ENCODE data around the gene CSRNP3.

Gene CSRNP3

GRCh38 chr2:165691615-165692014, 222.1 kb downstream of the CSRNP3 start:
- in situ Hi-C loops (cut with MboI; ENCODE audit: low sequenced_read_pairs, unreplicated experiment), result no loop called here
- no peak for DNase-seq (ENCODE audit: low spot score)
- no peak for TF ChIP-seq CTCF (IDR thresholded peaks at IDR 0.05; ENCODE audit: borderline replicate concordance, control extremely low read depth, extremely low read depth, insufficient read depth, missing control alignments)

GRCh38 chr2:165692906-165693305, 223.4 kb downstream of the CSRNP3 start:
- DNase-seq (ENCODE audit: low spot score), result no peak
- in situ Hi-C loops (cut with MboI; ENCODE audit: low sequenced_read_pairs, unreplicated experiment), result no loop called here
- no peak for TF ChIP-seq CTCF (IDR thresholded peaks at IDR 0.05; ENCODE audit: borderline replicate concordance, control extremely low read depth, extremely low read depth, insufficient read depth, missing control alignments)

- no peak for DNase-seq (ENCODE audit: low spot score)
- TF ChIP-seq CTCF (IDR thresholded peaks at IDR 0.05; ENCODE audit: borderline replicate concordance, control extremely low read depth, extremely low read depth, insufficient read depth, missing control alignments), result no peak
- in situ Hi-C loops (cut with MboI; ENCODE audit: low sequenced_read_pairs, unreplicated experiment), result no loop called here
These were observed 224.3 kb downstream of the CSRNP3 start for GRCh38 chr2:165693838-165694237.

GRCh38 chr2:165697748-165698443, 228.4 kb downstream of the CSRNP3 start:
- no peak for TF ChIP-seq CTCF (IDR thresholded peaks at IDR 0.05; ENCODE audit: borderline replicate concordance, control extremely low read depth, extremely low read depth, insufficient read depth, missing control alignments)
- DNase-seq (ENCODE audit: low spot score), result no peak
- in situ Hi-C loops (cut with MboI; ENCODE audit: low sequenced_read_pairs, unreplicated experiment), result no loop called here

- no peak for TF ChIP-seq CTCF (IDR thresholded peaks at IDR 0.05; ENCODE audit: borderline replicate concordance, control extremely low read depth, extremely low read depth, insufficient read depth, missing control alignments)
- DNase-seq (ENCODE audit: low spot score), result peak; percentile 7
- in situ Hi-C loops (cut with MboI; ENCODE audit: low sequenced_read_pairs, unreplicated experiment), result no loop called here
These were observed 229.0 kb downstream of the CSRNP3 start for GRCh38 chr2:165698444-165698884.

- no peak for DNase-seq (ENCODE audit: low spot score)
- no peak for TF ChIP-seq CTCF (IDR thresholded peaks at IDR 0.05; ENCODE audit: borderline replicate concordance, control extremely low read depth, extremely low read depth, insufficient read depth, missing control alignments)
- in situ Hi-C loops (cut with MboI; ENCODE audit: low sequenced_read_pairs, unreplicated experiment), result no loop called here
These were observed 230.4 kb downstream of the CSRNP3 start for GRCh38 chr2:165699946-165700345.
